Measurements from ENCODE around the gene BCAS3. TPM values are rescaled to one million over a fixed set of nuclear protein-coding genes. Genes with fewer than 3 reads are reported as not detected.

Gene BCAS3
- total RNA-seq, 1 donor from 2014 or later: 44.8 TPM

- Mint-ChIP-seq H3K27me3 (ENCODE audit: unreplicated experiment) (no peaks in the 10 kb centered on the region), H3K36me3 (ENCODE audit: unreplicated experiment) (peaks cover 18% of the 10 kb centered on the region), H3K4me3 (ENCODE audit: unreplicated experiment) (no peak overlapping the region), H3K4me1 (ENCODE audit: low read depth, unreplicated experiment) (no peaks in the 10 kb centered on the region), H3K27ac (ENCODE audit: unreplicated experiment) (no peak overlapping the region), H3K9me3 (ENCODE audit: unreplicated experiment) (no peaks in the 10 kb centered on the region)
- TF ChIP-seq, protein P1, sequence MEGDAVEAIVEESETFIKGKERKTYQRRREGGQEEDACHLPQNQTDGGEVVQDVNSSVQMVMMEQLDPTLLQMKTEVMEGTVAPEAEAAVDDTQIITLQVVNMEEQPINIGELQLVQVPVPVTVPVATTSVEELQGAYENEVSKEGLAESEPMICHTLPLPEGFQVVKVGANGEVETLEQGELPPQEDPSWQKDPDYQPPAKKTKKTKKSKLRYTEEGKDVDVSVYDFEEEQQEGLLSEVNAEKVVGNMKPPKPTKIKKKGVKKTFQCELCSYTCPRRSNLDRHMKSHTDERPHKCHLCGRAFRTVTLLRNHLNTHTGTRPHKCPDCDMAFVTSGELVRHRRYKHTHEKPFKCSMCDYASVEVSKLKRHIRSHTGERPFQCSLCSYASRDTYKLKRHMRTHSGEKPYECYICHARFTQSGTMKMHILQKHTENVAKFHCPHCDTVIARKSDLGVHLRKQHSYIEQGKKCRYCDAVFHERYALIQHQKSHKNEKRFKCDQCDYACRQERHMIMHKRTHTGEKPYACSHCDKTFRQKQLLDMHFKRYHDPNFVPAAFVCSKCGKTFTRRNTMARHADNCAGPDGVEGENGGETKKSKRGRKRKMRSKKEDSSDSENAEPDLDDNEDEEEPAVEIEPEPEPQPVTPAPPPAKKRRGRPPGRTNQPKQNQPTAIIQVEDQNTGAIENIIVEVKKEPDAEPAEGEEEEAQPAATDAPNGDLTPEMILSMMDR (IDR thresholded peaks at IDR 0.05; ENCODE audit: partially characterized antibody, unreplicated experiment): no peak
- DNase-seq: no peak
Measured at GRCh38 chr17:61087024-61087423, 409.4 kb downstream of the BCAS3 start.

- Mint-ChIP-seq H3K9me3 (ENCODE audit: unreplicated experiment) (peaks cover 3% of the 10 kb centered on the region), H3K27me3 (ENCODE audit: unreplicated experiment) (no peaks in the 10 kb centered on the region), H3K4me3 (ENCODE audit: unreplicated experiment) (no peak overlapping the region), H3K4me1 (ENCODE audit: low read depth, unreplicated experiment) (no peaks in the 10 kb centered on the region), H3K27ac (ENCODE audit: unreplicated experiment) (no peak overlapping the region), H3K36me3 (ENCODE audit: unreplicated experiment) (peaks cover 25% of the 10 kb centered on the region)
- no peak for DNase-seq
- TF ChIP-seq, protein P1 (IDR thresholded peaks at IDR 0.05; ENCODE audit: partially characterized antibody, unreplicated experiment): no peak
Measured at GRCh38 chr17:61088556-61088955, 410.9 kb downstream of the BCAS3 start.

DNA sequence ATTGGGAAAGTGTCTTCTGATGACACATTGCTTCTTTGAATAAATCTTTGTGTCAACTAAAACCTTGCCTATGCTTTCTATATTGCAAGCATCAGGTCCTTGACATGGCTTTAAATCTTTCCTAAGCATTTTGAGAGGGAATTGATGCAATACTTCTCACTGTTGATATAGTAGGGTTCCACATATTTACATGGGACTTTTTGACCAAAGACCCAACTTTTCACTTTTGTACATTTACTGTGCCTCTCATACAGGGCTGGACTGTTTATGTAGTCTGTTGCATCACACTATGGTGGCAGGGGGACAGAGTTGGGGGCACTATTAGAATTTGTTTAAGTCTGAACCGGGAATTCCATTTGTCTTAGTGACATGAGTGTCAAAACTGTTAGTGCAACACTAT lies 413.4 kb downstream of the BCAS3 start:
- no peak overlapping the region for H3K27ac Mint-ChIP-seq (ENCODE audit: unreplicated experiment)
- TF ChIP-seq, protein P1 (IDR thresholded peaks at IDR 0.05; ENCODE audit: partially characterized antibody, unreplicated experiment): no peak
- H3K4me1 Mint-ChIP-seq (ENCODE audit: low read depth, unreplicated experiment): no peaks in the 10 kb centered on the region
- no peak overlapping the region for H3K4me3 Mint-ChIP-seq (ENCODE audit: unreplicated experiment)
- peaks cover 4% of the 10 kb centered on the region for H3K9me3 Mint-ChIP-seq (ENCODE audit: unreplicated experiment)
- H3K27me3 Mint-ChIP-seq (ENCODE audit: unreplicated experiment): no peaks in the 10 kb centered on the region
- DNase-seq: no peak
- H3K36me3 Mint-ChIP-seq (ENCODE audit: unreplicated experiment): peaks cover 23% of the 10 kb centered on the region

DNA sequence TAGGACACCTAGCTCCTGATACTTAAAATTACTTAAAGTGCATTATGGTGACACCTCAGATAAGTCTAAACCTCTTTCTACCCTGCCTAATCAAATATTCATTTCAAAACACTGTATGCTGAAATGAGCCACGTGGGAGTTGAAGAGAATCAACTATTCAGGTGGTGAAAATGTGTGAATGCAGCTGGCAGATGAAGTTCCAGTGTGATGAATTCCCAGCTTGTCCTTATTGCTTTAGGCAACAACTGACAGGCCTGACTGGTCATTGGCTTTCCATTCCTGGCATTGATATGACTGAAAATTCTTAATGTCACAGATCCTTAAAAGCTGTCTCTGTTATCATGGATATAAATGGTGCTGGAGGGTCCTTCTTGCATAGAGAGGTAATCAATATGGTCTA lies 420.1 kb downstream of the BCAS3 start:
- no peak for DNase-seq
- Mint-ChIP-seq H3K4me3 (ENCODE audit: unreplicated experiment) (no peak overlapping the region), H3K27ac (ENCODE audit: unreplicated experiment) (no peak overlapping the region), H3K9me3 (ENCODE audit: unreplicated experiment) (peaks cover 1% of the 10 kb centered on the region), H3K36me3 (ENCODE audit: unreplicated experiment) (peaks cover 5% of the 10 kb centered on the region), H3K4me1 (ENCODE audit: low read depth, unreplicated experiment) (no peaks in the 10 kb centered on the region), H3K27me3 (ENCODE audit: unreplicated experiment) (no peaks in the 10 kb centered on the region)
- TF ChIP-seq, protein P1 (IDR thresholded peaks at IDR 0.05; ENCODE audit: partially characterized antibody, unreplicated experiment): no peak

DNA sequence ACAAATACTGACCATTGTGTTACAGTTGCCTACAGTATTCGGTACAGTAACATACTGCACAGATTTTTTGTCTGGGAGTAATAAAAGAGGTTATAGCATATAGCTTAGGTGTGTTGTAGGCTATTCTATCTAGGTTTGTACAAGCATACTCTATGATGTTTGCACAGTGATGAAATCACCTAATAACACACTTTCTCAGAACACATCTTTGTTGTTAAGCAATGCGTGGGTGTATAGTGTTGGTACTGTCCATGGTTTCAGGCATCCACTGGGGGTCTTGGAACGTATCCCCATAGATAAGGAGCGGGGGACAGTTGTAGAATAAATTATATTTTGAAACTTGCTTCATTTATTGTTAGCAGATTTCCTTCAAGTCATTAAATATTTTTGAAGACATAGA lies 428.7 kb downstream of the BCAS3 start:
- Mint-ChIP-seq H3K9me3 (ENCODE audit: unreplicated experiment) (peaks cover 2% of the 10 kb centered on the region), H3K27me3 (ENCODE audit: unreplicated experiment) (no peaks in the 10 kb centered on the region), H3K27ac (ENCODE audit: unreplicated experiment) (no peak overlapping the region), H3K36me3 (ENCODE audit: unreplicated experiment) (no peaks in the 10 kb centered on the region), H3K4me3 (ENCODE audit: unreplicated experiment) (no peak overlapping the region), H3K4me1 (ENCODE audit: low read depth, unreplicated experiment) (no peaks in the 10 kb centered on the region)
- no peak for DNase-seq
- TF ChIP-seq, protein P1 (IDR thresholded peaks at IDR 0.05; ENCODE audit: partially characterized antibody, unreplicated experiment): no peak

Data from glutamatergic neuron (in vitro differentiated cells).